ENCODE measurements around the gene ENG.

The ENG gene

DNA sequence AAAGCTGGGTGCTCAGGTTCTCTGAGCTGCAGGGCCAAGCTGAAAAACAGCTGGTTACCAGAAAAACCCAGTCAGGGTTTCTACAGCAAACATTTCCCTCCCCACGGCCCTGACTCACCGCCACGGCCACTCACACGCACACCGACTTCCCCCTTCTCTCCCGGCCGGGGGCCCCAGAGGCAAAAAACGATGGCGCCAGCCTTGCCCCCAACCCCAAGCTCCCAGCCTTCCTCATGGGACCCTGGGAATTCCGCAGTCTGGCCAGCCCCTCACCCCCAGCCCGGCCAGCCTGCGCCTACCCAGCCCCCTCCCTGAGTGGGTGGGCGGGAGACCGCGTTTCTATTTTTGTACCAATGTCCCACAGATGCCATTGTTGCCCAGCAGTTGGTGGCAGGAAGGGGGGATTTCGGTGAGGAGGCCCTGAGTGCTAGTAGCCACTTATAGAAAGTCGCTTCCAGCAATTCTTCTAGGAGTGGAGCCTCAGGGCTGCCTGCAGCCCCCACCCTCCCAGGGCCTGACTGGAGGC, 18.4 kb downstream of the ENG start:
- no peaks in the 10 kb centered on the region for H3K36me3 ChIP-seq (ENCODE audit: control insufficient read depth, insufficient read depth, low read length)
- no peak overlapping the region for H3K4me3 ChIP-seq (replicated peaks; ENCODE audit: low read depth, low read length)
- TF ChIP-seq CTCF (IDR thresholded peaks at IDR 0.05; ENCODE audit: insufficient read depth, low read length, poor library complexity, severe bottlenecking): no peak
- H3K27me3 ChIP-seq (replicated peaks; ENCODE audit: control insufficient read depth, insufficient read depth, low read length): no peaks in the 10 kb centered on the region
- DNase-seq (ENCODE audit: extremely low read depth, insufficient read length): no peak

- no peaks in the 10 kb centered on the region for H3K36me3 ChIP-seq (ENCODE audit: control insufficient read depth, insufficient read depth, low read length)
- no peaks in the 10 kb centered on the region for H3K27me3 ChIP-seq (replicated peaks; ENCODE audit: control insufficient read depth, insufficient read depth, low read length)
- no peak for DNase-seq (ENCODE audit: extremely low read depth, insufficient read length)
- no peak overlapping the region for H3K4me3 ChIP-seq (replicated peaks; ENCODE audit: low read depth, low read length)
- no peak for TF ChIP-seq CTCF (IDR thresholded peaks at IDR 0.05; ENCODE audit: insufficient read depth, low read length, poor library complexity, severe bottlenecking)
Measured at GRCh38 chr9:127833555-127833954, 20.9 kb downstream of the ENG start.

DNA sequence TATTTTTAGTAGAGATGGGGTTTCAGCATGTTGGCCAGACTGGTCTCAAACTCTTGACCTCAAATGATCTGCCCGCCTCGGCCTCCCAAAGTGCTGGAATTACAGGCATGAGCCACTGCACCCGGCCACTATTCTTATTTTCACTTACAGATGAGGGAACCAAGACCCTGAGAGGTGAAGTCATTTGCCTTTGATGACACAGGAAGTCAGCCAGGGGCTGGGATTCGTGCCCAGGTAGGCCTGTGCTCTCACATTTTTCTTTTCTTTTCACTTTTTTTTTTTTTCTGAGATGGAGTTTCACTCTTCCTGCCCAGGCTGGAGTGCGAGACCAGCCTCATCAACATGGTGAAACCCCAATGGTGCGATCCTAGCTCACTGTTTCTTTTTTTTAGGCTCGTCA, 22.2 kb downstream of the ENG start:
- no peaks in the 10 kb centered on the region for H3K36me3 ChIP-seq (ENCODE audit: control insufficient read depth, insufficient read depth, low read length)
- DNase-seq (ENCODE audit: extremely low read depth, insufficient read length): no peak
- H3K27me3 ChIP-seq (replicated peaks; ENCODE audit: control insufficient read depth, insufficient read depth, low read length): no peaks in the 10 kb centered on the region
- H3K4me3 ChIP-seq (replicated peaks; ENCODE audit: low read depth, low read length): no peak overlapping the region
- no peak for TF ChIP-seq CTCF (IDR thresholded peaks at IDR 0.05; ENCODE audit: insufficient read depth, low read length, poor library complexity, severe bottlenecking)

DNA sequence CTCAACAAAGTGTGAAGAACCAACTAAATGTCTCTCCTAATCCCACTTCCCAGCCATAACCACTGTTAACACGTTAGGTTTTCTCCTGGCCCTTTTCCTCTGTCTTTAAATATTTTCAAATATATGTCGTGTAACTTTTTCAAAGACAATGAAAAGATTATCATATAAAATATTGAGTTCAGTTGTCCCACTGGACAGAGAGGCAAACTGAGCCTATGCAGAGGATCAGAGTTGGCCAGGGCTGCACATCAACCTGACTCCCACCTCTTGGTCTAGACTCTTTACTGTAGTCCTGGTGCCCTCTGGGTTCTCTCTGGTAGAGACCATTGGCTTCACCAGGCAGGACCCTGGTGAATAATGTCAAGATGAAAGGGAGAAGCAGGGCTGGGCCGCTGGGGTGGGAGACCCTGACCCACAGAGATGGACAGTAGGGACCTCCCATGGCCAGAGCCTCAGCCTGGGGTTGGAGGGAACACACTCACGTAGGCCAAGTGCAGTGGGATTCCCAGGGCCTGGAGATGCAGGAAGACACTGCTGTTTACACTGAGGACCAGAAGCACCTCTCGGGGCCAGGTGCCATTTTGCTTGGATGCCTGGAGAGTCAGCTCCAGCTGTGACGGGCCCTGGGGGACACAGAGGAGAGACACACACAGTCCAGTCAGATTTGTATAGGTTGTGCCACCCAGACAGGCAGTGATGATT, 25.1 kb downstream of the ENG start:
- DNase-seq (ENCODE audit: extremely low read depth, insufficient read length): no peak
- H3K27me3 ChIP-seq (replicated peaks; ENCODE audit: control insufficient read depth, insufficient read depth, low read length): no peaks in the 10 kb centered on the region
- no peak for TF ChIP-seq CTCF (IDR thresholded peaks at IDR 0.05; ENCODE audit: insufficient read depth, low read length, poor library complexity, severe bottlenecking)
- no peak overlapping the region for H3K4me3 ChIP-seq (replicated peaks; ENCODE audit: low read depth, low read length)
- no peaks in the 10 kb centered on the region for H3K36me3 ChIP-seq (ENCODE audit: control insufficient read depth, insufficient read depth, low read length)

- H3K36me3 ChIP-seq (ENCODE audit: control insufficient read depth, insufficient read depth, low read length): no peaks in the 10 kb centered on the region
- H3K27me3 ChIP-seq (replicated peaks; ENCODE audit: control insufficient read depth, insufficient read depth, low read length): no peaks in the 10 kb centered on the region
- no peak for TF ChIP-seq CTCF (IDR thresholded peaks at IDR 0.05; ENCODE audit: insufficient read depth, low read length, poor library complexity, severe bottlenecking)
- DNase-seq (ENCODE audit: extremely low read depth, insufficient read length): no peak
- no peak overlapping the region for H3K4me3 ChIP-seq (replicated peaks; ENCODE audit: low read depth, low read length)
Measured at GRCh38 chr9:127828262-127829031, 26.0 kb downstream of the ENG start.

All from GM06990 (cell line).